ENCODE measurements around the gene SPSB4.
"Not testable (repeated sequence)": the region's sequence is repeated elsewhere in the genome, so short reads cannot be mapped to it uniquely, and the experiment has no call there.

SPSB4 gene

DNA sequence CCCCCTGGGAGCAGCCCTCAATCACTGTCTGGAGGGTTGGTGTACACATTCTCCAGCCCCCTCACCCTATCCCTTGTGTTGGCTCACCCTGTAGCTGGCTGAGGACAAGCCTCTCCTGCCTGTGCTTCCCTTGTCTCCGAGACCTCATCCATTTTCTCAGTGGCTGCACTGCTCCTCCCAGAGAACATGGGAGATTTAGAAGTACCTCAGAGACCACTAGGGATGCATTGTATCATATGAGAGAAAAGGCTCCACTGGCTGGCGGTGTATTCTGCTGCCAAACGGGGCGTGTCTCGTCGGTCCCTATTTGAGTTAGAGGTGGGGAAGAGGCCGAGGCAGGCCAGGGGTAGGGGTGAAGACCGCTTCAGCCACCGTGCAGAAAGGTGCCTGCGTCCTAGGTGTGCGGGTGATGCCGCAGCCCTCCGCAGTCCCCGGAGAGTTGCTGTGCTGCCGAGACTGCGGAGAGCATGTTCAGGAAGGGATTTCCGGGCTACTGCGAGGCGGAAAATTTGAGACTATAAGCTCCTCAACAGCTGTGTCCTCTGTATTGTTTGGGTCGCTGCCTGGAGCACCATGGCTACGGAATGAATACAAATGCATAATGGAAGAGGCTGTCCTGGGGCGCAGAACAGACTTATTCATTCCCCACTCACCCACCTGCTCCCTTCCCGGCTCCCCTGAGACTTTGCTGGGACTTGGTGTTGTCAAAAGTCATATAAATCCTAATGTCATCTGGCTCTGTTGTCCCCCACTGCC lies 43.8 kb downstream of the SPSB4 start:
- peak; percentile 56 for DNase-seq (ENCODE audit: low spot score)

- DNase-seq (ENCODE audit: low spot score) = no peak
Observed at GRCh38 chr3:141095546-141095937, 44.4 kb downstream of the SPSB4 start.

DNA sequence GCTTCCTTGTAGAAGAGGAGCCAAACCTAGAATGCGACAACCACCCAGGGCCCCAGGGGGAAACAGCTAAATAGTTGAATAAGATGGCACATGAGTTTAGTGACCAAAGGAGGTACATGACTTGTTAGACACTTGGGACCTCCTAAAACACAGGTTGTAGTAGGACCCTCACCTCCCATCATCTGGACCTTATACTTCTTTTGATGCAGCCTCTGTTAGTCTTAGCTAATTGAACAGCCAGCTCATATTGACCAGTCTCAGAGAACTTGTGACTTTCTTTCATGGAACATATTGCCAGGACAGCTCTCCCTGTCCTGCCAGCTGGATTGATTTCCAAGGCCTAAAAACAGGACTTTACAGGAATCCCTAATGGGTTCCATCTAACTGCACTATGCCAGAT lies 45.0 kb downstream of the SPSB4 start:
- no peak for DNase-seq (ENCODE audit: low spot score)

DNA sequence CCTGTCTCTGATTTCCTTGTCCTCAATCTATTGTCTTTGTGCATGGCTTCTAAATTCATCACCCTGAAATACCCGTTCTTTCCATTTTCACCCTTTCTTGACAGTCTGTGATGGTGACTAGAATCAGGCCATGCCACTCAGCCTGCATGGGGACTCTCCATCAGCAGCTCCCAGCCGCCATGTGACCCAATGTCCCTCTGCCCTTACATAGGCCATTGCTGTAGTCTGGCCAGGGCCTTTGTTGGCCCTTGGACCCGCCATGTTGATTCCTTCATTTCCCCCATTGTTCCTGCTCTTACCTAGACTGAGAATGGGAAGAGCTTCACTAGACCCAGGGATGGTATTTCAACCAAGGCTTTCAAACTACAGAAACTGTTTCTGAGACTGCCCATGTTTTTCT lies 45.8 kb downstream of the SPSB4 start:
- DNase-seq (ENCODE audit: low spot score) = no peak

DNA sequence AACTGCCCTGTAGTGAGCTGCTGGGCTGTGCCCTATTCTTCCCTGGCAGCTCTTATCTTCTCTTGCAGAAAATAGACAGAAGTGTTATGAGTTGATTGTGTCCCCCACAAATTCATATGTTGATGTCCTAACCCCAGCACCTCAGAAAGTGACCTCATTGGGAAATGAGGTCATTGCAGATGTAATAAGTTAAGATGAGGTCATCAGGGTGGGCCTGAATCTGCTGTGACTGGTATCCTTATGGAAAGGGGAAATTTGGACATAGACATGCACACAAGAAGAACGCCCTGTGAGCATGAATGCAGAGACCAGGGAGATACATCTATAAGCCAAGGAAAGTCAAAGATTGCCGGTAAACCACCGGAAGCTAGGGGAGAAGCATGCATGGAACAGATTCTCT lies 49.0 kb downstream of the SPSB4 start:
- DNase-seq (ENCODE audit: low spot score) = no peak

DNA sequence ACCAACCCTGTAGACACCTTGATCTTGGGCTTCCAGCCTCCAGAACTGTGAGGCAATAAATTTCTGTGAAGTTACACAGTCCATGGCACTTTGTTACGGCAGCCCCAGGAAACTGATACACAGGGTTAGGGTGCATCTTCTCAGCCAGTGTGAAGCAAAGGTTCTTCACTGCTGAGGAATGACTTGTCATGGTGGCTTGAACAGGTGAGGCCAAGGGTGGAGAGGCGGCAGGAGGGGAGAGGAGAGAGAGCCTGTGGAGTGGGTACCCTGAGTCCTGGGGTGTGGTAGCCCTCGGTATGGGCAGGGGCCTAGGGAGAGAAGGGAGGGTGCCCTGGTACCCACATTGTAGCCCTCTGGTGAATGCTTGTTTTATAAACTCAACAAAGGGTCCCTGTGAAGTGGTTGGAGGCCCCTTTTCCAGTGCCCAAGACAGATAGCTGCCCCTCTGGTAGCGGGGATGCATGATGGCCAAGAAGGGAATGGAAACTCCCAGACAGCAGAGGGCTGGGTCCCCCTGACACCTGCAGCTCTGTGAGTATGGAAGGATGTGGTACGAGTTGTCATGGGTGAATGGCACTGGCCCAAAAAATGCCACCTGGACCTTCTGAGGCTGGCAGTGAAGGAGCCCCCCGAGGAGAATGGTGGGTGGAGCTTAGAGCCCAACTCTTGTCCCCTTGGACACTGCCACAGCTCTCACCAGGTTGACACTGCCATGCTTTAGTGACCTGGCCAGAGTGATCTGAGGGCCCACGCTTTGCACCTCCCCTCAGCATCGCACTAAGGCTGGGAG lies 49.6 kb downstream of the SPSB4 start:
- DNase-seq (ENCODE audit: low spot score) = no peak

GRCh38 chr3:141102372-141102771 lies 51.2 kb downstream of the SPSB4 start:
- DNase-seq (ENCODE audit: low spot score) = no peak

DNA sequence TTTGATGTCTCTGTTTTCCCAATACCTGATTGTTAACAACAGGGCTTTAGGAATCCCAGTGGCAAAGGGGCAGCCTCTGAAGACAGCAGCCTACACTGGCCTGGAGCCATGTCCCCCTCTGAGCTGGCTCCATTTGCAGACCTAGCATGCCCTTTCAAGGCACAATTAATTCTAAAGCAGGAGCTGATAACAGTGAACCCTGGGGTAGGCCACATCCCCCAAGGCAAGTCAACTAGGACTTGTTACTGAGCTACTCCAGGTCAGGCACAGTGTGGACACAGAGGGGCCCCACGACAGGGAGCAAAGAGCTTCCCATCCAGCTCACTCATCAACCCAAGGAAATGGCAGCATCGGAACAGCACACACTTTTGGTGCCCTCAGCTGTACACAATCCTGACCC lies 51.9 kb downstream of the SPSB4 start:
- DNase-seq (ENCODE audit: low spot score) = no peak

DNA sequence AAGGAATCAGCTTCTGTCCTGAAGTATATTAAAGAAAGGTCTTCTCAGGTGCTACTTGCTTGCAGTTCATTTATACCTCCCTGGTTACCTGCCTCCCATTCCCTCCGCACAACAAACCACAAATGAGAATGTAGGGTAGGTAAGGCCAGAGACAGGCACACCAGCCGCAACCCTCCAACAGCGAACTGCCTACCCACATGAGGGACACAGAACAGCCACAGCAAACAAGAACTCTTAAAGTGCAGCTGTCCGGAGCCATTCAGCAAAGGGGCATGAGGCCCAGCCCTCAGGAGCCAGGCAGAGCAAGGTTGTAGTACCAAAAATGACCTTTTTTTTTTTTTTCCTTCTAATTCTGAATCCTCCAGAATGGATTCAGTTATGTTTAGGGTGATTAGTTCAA lies 52.4 kb downstream of the SPSB4 start:
- DNase-seq (ENCODE audit: low spot score) = no peak

GRCh38 chr3:141104151-141104821 lies 53.1 kb downstream of the SPSB4 start:
- DNase-seq (ENCODE audit: low spot score) = no peak

- DNase-seq (ENCODE audit: low spot score) = peak; percentile 90
Observed at GRCh38 chr3:141105828-141106628, 54.9 kb downstream of the SPSB4 start.

DNA sequence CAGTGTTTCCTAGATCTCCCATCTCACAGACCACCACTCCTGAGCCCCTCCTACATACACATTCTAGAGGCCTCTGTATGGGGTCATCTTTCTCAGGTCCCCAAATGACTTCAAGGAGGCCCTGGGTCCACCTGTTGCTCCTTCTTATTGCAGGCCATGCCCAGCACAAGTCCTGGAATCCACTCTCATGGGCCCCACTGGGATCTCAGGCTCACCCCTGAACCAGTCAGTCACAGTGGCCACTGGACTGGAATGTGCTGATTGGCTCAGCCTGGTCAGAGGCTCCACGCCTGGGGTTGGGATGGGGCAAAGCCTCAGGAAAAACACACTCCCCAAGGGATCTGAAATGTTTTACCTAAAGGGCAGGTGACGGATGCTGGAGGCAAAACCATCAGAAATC lies 55.7 kb downstream of the SPSB4 start:
- no peak for DNase-seq (ENCODE audit: low spot score)

DNA sequence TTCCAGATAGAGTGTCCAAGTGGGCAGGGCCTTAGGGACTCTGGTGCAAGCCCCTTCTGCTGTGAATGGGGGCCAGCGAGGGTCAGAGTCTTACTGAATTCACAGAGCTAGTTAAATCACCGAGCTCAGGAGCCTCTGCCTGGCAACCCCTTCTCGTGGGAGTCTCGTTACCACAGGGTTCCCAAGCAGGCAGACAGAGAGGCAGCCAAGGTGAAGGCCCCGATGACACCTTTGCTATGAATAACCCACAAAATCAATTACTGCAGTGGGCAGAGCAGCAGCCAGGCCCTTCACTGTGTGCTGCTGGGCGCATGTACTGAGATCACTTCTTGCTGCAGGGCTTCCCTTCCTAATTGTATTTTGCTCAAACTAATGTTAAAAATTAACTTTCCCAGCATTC lies 56.9 kb downstream of the SPSB4 start:
- DNase-seq (ENCODE audit: low spot score) = no peak

- DNase-seq (ENCODE audit: low spot score) = no peak
Observed at GRCh38 chr3:141109751-141110150, 58.6 kb downstream of the SPSB4 start.

DNA sequence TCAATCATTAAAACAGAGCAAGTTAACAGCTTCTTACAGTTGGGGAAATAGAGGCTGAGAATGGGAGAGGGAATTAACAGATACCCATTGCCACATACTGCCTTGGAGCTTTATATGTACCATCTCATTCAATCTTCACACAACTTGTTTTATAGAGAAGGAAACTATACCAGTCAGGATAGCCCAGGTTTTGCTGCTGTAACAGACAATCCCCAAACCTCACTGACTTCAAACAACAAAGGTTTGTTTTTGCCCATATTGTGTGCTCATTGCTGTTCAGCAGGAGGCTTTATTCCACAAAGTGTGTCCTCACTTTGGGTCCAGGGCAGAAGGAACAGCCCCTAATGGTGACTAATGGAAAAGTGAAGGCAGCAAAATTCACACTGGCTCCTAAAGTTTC lies 59.2 kb downstream of the SPSB4 start:
- DNase-seq (ENCODE audit: low spot score) = no peak

GRCh38 chr3:141111364-141112155 lies 60.4 kb downstream of the SPSB4 start:
- DNase-seq (ENCODE audit: low spot score) = no peak

- DNase-seq (ENCODE audit: low spot score) = no peak
Observed at GRCh38 chr3:141112686-141113297, 61.6 kb downstream of the SPSB4 start.

DNA sequence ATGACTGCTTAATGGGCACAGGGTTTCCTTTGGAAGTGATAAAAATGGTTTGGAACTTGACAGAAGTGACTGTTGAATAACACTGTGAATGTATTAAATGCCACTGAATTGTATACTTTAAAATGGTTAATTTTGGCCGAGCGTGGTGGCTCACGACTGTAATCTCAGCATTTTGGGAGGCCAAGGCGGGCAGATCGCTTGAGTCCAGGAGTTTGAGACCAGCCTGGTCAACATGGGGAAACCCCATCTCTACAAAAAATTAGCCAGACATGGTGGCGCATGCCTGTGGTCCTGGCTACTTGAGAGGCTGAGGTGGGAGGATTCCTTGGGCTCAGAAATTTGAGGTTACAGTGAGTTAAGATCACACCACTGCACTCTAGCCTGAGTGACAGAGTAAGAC lies 62.5 kb downstream of the SPSB4 start:
- not testable (repeated sequence) for DNase-seq (ENCODE audit: low spot score)

DNA sequence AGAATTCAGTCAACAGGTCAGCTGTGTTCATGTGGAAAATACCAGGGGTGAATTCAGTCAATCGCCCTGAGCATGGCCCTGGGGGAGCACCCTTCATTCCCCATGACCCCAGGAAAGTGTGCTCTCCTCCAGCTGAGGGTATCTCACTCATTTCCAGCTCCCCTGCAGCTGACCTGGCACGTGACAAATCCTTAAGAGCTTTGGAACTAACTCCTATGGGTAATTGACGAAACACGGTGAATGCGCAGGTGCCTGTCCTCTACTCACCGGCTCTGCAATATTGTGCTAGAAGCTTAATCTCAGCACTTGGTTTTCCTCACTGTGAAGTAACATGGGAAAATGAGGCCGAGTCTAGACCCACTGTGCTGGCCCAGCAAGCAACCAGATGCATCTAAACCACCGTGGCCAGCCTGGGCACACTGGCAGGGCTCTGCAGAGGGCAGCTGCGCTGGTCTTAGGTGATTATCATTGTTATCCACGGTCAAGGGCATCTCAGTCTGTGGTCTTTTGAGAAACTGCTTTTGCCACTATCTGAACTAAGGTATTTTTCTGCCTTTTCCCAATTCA lies 63.1 kb downstream of the SPSB4 start:
- DNase-seq (ENCODE audit: low spot score) = no peak

- DNase-seq (ENCODE audit: low spot score) = no peak
Observed at GRCh38 chr3:141114816-141115460, 63.8 kb downstream of the SPSB4 start.

All from Ammon's horn (tissue), 1 donor.